HG02885 (cell line): ENCODE data around the gene ENOSF1.

ENCODE experiments used
- ATAC-seq: cut with Tn5 transposase; IDR thresholded peaks from one replicate; pipeline ENCODE4 v1.9.1; 2021; ENCODE audit warnings: mild to moderate bottlenecking; ENCODE audit not compliant: unreplicated experiment, poor library complexity

Gene ENOSF1

GRCh38 chr18:676736-677135, 35.7 kb downstream of the ENOSF1 start:
- no peak for ATAC-seq

GRCh38 chr18:676069-676468, 36.4 kb downstream of the ENOSF1 start:
- no peak for ATAC-seq

DNA sequence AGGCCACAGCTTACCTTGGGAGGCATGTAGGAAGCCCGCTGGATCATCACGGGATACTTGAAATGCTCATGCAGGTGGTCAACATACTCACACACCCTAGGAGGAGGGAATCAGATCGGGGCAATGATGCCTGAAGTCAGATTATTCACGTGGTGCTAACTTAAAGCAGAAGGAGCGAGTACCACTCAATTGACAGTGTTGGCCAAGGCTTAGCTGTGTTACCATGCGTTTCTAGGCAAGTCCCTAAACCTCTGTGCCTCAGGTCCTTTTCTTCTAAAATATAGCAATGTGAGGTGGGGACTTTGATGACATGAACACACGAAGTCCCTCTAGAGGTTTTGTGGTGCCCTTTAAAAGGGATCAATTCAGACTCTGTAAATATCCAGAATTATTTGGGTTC, 37.1 kb downstream of the ENOSF1 start:
- ATAC-seq, result no peak

GRCh38 chr18:673769-674168, 38.7 kb downstream of the ENOSF1 start:
- no peak for ATAC-seq

- no peak for ATAC-seq
Observed at GRCh38 chr18:673317-673716, 39.1 kb downstream of the ENOSF1 start.

- ATAC-seq, result no peak
Observed at GRCh38 chr18:671405-671804, 41.0 kb downstream of the ENOSF1 start.

DNA sequence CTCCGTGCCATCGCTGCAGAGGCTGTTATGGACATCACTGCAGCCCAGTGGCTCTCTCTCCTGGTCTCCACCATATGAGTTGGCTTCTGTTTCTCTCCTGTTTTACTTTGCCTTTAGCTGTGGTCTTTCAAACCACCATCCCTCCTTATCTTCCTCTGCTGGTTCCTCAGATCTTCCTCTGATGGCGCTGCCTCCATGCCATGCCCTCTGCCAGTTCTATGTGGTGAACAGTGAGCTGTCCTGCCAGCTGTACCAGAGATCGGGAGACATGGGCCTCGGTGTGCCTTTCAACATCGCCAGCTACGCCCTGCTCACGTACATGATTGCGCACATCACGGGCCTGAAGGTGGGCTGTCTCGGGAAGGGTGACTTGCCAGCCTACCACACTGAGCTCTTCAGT, 41.9 kb downstream of the ENOSF1 start:
- no peak for ATAC-seq

GRCh38 chr18:669077-669476, 43.4 kb downstream of the ENOSF1 start:
- ATAC-seq, result no peak

DNA sequence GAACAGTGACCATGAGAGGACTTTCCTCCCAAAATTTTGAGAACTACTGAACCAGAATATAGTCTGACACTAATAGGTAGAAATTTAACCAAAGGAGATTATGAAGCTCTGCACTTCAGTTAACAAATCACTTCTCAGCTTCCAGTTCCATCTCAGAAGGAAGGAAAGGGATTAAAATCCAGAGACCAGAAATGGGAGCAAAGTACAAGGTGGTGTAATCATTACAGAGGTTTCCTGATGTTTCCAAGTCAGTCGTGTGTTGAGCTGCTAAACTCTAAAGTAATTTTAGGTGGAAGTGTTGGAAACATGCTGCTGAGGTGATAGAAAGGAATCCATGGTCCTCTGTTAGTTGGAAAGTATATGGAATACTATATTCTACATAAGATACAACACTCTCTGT, 44.2 kb downstream of the ENOSF1 start:
- no peak for ATAC-seq

DNA sequence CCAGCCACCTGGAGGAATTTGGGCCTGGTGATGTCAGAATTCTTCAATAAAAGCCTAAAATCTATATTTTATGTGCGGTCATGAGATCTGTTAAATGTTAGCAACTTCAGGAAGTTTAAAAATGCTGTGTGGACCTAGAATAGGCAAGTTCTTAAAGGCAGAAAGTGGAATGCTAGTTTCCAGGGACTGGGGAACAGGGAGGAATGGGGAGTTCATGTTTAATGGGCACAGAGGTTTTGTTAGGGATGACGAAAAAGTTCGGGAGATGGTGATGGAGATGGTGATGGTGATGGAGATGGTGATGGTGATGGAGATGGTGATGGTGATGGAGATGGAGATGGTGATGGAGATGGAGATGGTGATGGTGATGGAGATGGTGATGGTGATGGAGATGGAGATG, 45.8 kb downstream of the ENOSF1 start:
- no peak for ATAC-seq

- ATAC-seq, result no peak
Observed at GRCh38 chr18:666177-666576, 46.3 kb downstream of the ENOSF1 start.

- ATAC-seq, result no peak
Observed at GRCh38 chr18:662197-662596, 50.2 kb downstream of the ENOSF1 start.

DNA sequence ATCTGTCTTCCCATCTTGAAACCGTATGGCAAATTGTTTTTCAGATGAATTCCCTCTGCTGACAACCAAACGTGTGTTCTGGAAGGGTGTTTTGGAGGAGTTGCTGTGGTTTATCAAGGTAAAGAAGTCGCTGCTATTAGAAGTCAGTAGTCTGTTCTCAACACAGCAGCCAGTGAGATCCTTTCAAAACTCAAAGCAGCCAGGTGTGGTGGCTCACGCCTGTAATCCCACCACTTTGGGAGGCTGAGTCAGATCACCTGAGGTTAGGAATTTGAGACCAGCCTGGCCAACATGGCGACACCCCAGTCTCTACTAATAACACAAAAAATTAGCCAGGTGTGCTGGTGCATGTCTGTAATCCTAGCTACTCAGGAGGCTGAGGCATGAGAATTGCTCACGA, 52.8 kb downstream of the ENOSF1 start:
- ATAC-seq, result no peak

DNA sequence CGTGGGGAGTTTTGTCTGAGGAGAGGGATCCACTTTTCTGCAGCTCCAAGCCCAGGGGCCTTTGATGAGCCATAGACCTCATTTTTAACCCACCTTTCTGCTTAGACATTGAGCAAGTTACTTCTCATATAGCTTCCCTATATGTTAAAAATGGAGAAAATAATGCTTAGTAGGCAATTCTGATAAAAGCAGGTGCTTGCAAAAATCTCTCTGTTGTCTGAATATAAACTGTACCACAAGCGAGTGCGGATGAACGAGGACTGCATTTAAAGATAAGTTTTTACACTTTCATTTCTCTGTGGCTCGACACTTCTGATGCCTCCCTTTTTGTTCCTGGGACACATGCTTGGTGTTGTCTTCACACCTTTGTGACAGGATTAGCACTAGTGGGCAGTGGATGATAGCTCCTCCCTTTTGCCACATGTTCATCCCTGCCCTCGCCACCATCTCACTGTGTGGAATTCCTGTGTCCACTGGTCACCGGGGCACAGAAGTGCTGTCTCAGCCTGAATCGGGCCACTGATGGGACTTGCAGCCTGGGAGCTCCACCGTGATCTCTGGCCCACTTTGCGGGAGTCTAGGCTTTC, 53.4 kb downstream of the ENOSF1 start:
- ATAC-seq, result no peak

- peak; percentile 66 for ATAC-seq
Observed at GRCh38 chr18:658001-658946, 54.2 kb downstream of the ENOSF1 start.

GRCh38 chr18:657311-658000, 55.0 kb downstream of the ENOSF1 start, which contains the start of gene TYMS:
Gene TYMS, plus strand, starts transcription at chr18:657653. Its CDS starts 90 bp downstream, at chr18:657743.
- ATAC-seq, result peak; percentile 53

DNA sequence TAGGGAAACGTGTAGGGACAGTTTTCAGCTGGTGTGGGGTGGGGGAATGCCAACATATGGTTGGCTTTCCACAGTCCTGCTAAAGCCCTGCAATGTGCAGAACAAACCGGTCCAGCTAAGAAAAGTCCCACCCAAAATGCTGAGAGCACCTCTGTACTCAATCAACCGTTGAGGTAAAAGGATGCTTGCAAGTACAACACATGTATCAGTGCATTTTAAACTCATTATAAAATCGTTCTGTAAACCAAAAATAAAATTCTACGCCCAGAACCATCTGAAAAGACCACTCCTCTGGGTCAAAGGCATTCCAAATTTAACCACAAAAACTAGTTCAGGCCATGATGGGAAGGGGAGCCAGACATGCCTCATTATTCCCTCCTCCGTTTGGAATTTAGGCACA, 57.0 kb downstream of the ENOSF1 start:
- ATAC-seq, result no peak

- no peak for ATAC-seq
Observed at GRCh38 chr18:654601-655000, 57.8 kb downstream of the ENOSF1 start.

GRCh38 chr18:653512-653911, 58.9 kb downstream of the ENOSF1 start:
- ATAC-seq, result no peak

- ATAC-seq, result no peak
Observed at GRCh38 chr18:652131-652530, 60.3 kb downstream of the ENOSF1 start.

DNA sequence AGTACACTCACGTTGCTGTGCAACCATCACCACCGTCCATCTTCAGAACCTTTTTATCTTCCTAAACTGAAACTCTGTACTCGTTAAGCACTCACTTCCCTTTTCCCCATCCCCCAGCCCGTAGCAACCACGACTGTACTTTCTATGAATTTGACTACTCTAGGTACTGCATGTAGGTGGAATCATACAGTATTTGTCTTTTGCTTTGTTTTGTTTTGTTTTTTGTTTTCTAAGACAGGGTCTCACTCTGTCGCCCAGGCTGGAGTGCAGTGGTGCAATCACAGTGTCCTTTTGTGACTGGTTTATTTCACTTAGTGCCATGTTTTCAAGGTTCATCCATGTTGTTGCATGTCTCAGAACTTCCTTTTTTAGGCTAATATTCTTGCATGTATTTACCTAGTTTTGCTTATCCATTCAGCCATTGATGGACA, 62.0 kb downstream of the ENOSF1 start:
- ATAC-seq, result peak; percentile 97
